Testis (tissue), 2 donors: Measurements from ENCODE around the gene THPO.

ENCODE experiments used
- CTCF ChIP-seq, 3 experiments: fragments of 450-650 bp in 2 of 3; fragments of 200-600 bp in 1 of 3; sonication (generic) in 1 of 3; IDR thresholded peaks; one replicate each; pipeline ENCODE4 v1.5.1; 2016 to 2019; ENCODE audit warnings: antibody characterized with exemption in 3 of 3, mild to moderate bottlenecking in 2 of 3, moderate library complexity in 1 of 3
- POLR2A ChIP-seq: fragments of 450-650 bp; IDR thresholded peaks from one replicate; pipeline ENCODE4 v1.6.1; 2017; ENCODE audit warnings: antibody characterized with exemption, mild to moderate bottlenecking, moderate library complexity

- TF ChIP-seq POLR2A (peak; percentile 86), CTCF (IDR thresholded peaks at IDR 0.05) (no peak)
These were observed 42.1 kb downstream of the THPO start for GRCh38 chr3:184335661-184336546.
